SK-N-SH (cell line): ENCODE results near the gene KLRC1. TPM values are rescaled to one million over a fixed set of nuclear protein-coding genes. Genes with fewer than 3 reads are reported as not detected.

Source experiments
- CTCF ChIA-PET: fragments of 300-600, 350-600 bp; formaldehyde crosslinking; extraction: SDS; loops from one replicate; lab custom pipeline; 2021; lab: Yijun Ruan, JAX
- POLR2A ChIA-PET: fragments of 350-600 bp; sonication (Branson Sonifier 250); formaldehyde crosslinking; extraction: SDS; loops from one replicate; lab custom pipeline; 2020; ENCODE audit warnings: antibody characterized with exemption, inconsistent platforms; lab: Yijun Ruan, JAX
- DNase-seq: peaks from one replicate; pipeline ENCODE4 v3.0.0; 2012
- H2AFZ ChIP-seq: fragments of 200-600 bp; sonication (generic); 2 replicates; pipeline ENCODE4 v1.8.1; 2016; ENCODE audit warnings: antibody characterized with exemption, mild to moderate bottlenecking, low read depth
- H3F3A ChIP-seq: fragments of 200-600 bp; sonication (generic); replicated peaks from 2 replicates; pipeline ENCODE3; 2016; ENCODE audit warnings: antibody characterized with exemption, mild to moderate bottlenecking; ENCODE audit not compliant: insufficient read depth
- H3K27ac ChIP-seq, 2 experiments: fragments of 200-500 bp in 1 of 2; fragments of 200-600 bp in 1 of 2; sonication (Bioruptor generic) in 1 of 2; sonication (generic), shearing (Covaris generic) in 1 of 2; 2 replicates each; pipeline versions ENCODE4 v1.5.1 to v1.6.1; 2014 to 2016; ENCODE audit warnings: low read depth in 2 of 2, inconsistent platforms in 1 of 2, low read length in 1 of 2, mild to moderate bottlenecking in 1 of 2, mixed read lengths in 1 of 2
- H3K27me3 ChIP-seq: fragments of 200-600 bp; sonication (generic), shearing (Covaris generic); 2 replicates; pipeline ENCODE4 v1.6.1; 2016; ENCODE audit warnings: mixed run types; ENCODE audit not compliant: insufficient read depth
- H3K36me3 ChIP-seq, 2 experiments: fragments of 200-500 bp in 1 of 2; fragments of 200-600 bp in 1 of 2; sonication (Bioruptor generic) in 1 of 2; sonication (generic) in 1 of 2; replicated peaks in 1 of 2; 2 replicates each; pipeline versions ENCODE3 to v1.5.1; 2014 to 2016; ENCODE audit warnings: low read length in 1 of 2, mild to moderate bottlenecking in 1 of 2; ENCODE audit not compliant: insufficient read depth in 2 of 2, control insufficient read depth in 1 of 2
- H3K4me1 ChIP-seq, 2 experiments: fragments of 200-500 bp in 1 of 2; fragments of 200-600 bp in 1 of 2; sonication (Bioruptor generic) in 1 of 2; sonication (generic), shearing (Covaris generic) in 1 of 2; 2 replicates each; pipeline versions ENCODE4 v1.5.1 to v1.6.1; 2014 to 2016; ENCODE audit warnings: low read depth in 1 of 2, low read length in 1 of 2, mixed run types in 1 of 2; ENCODE audit not compliant: insufficient read depth in 2 of 2, control insufficient read depth in 1 of 2
- H3K4me2 ChIP-seq: fragments of 200-600 bp; sonication (generic), shearing (Covaris generic); 2 replicates; pipeline ENCODE4 v1.6.1; 2017; ENCODE audit warnings: mixed run types
- H3K4me3 ChIP-seq, 2 experiments: fragments of 200-500 bp in 1 of 2; fragments of 200-600 bp in 1 of 2; sonication (Bioruptor generic) in 1 of 2; sonication (generic), shearing (Covaris generic) in 1 of 2; 2 replicates each; pipeline versions ENCODE4 v1.5.1 to v1.8.1; 2014 to 2016; ENCODE audit warnings: low read depth in 2 of 2, inconsistent platforms in 1 of 2, low read length in 1 of 2, mild to moderate bottlenecking in 1 of 2, mixed read lengths in 1 of 2, moderate library complexity in 1 of 2
- H3K79me2 ChIP-seq: fragments of 200-600 bp; sonication (generic); 2 replicates; pipeline ENCODE4 v1.8.1; 2017; ENCODE audit warnings: mild to moderate bottlenecking; ENCODE audit not compliant: insufficient read depth
- H3K9ac ChIP-seq: fragments of 200-600 bp; sonication (generic); 2 replicates; pipeline ENCODE4 v1.6.1; 2017; ENCODE audit warnings: mixed run types
- H3K9me2 ChIP-seq: fragments of 200-600 bp; sonication (generic); 2 replicates; pipeline ENCODE4 v1.6.1; 2017; ENCODE audit warnings: mixed run types
- H3K9me3 ChIP-seq: fragments of 200-600 bp; sonication (generic); 2 replicates; pipeline ENCODE4 v1.6.1; 2017; ENCODE audit warnings: mixed run types, mild to moderate bottlenecking, moderate library complexity
- H4K20me1 ChIP-seq: fragments of 200-600 bp; sonication (generic); 2 replicates; pipeline ENCODE4 v1.6.1; 2017; ENCODE audit warnings: mild to moderate bottlenecking, mixed run types; ENCODE audit not compliant: insufficient read depth
- CHD2 ChIP-seq: fragments of 150-350 bp; IDR thresholded peaks from 2 replicates; pipeline ENCODE4 v1.6.1; 2018; ENCODE audit warnings: low read length; ENCODE audit not compliant: partially characterized antibody
- ELF1 ChIP-seq: IDR thresholded peaks from 2 replicates; pipeline ENCODE4 v1.4.0; 2012
- FOSL2 ChIP-seq: IDR thresholded peaks from 2 replicates; pipeline ENCODE4 v1.4.0; 2012; ENCODE audit warnings: low read depth, mild to moderate bottlenecking, moderate library complexity, borderline replicate concordance
- FOXJ3 ChIP-seq: sonication (generic); formaldehyde crosslinking; IDR thresholded peaks from 2 replicates; pipeline ENCODE4 v1.5.1; 2020; ENCODE audit warnings: mild to moderate bottlenecking, missing genetic modification reagents
- FOXM1 ChIP-seq: IDR thresholded peaks from 2 replicates; pipeline ENCODE4 v1.4.0; 2012; ENCODE audit warnings: low read depth, mild to moderate bottlenecking
- GABPA ChIP-seq: IDR thresholded peaks from 2 replicates; pipeline ENCODE4 v1.4.0; 2012; ENCODE audit warnings: low read depth, mild to moderate bottlenecking
- GATA2 ChIP-seq: sonication (generic); formaldehyde crosslinking; IDR thresholded peaks from 2 replicates; pipeline ENCODE4 v1.5.0; 2020; ENCODE audit warnings: mild to moderate bottlenecking, missing genetic modification reagents
- MAX ChIP-seq: IDR thresholded peaks from 2 replicates; pipeline ENCODE4 v1.4.0; 2012; ENCODE audit warnings: low read depth
- MEF2A ChIP-seq: IDR thresholded peaks from 2 replicates; pipeline ENCODE4 v1.4.0; 2012; ENCODE audit warnings: low read depth, borderline replicate concordance
- MXI1 ChIP-seq: IDR thresholded peaks from 2 replicates; pipeline ENCODE4 v1.6.1; 2012; ENCODE audit warnings: mild to moderate bottlenecking, low read depth, low read length, improper control_type of control experiment
- NRF1 ChIP-seq: IDR thresholded peaks from 2 replicates; pipeline ENCODE4 v1.6.1; 2012; ENCODE audit warnings: low read depth, mild to moderate bottlenecking, low read length
- PBX3 ChIP-seq: IDR thresholded peaks from 2 replicates; pipeline ENCODE4; 2012
- POLR2AphosphoS5 ChIP-seq: IDR thresholded peaks from 2 replicates; pipeline ENCODE4 v1.6.1; 2012; ENCODE audit warnings: low read depth, low read length
- RAD21 ChIP-seq: IDR thresholded peaks from 2 replicates; pipeline ENCODE4 v1.6.1; 2012; ENCODE audit warnings: mild to moderate bottlenecking, low read length
- RCOR1 ChIP-seq: fragments of 150-350 bp; IDR thresholded peaks from 2 replicates; pipeline ENCODE4 v1.6.1; 2017; ENCODE audit warnings: antibody characterized with exemption, low read length
- REST ChIP-seq: IDR thresholded peaks from 2 replicates; pipeline ENCODE4 v1.6.1; 2012; ENCODE audit warnings: mild to moderate bottlenecking, low read depth, low read length, moderate library complexity
- RFX5 ChIP-seq: IDR thresholded peaks from 2 replicates; pipeline ENCODE4 v1.6.1; 2012; ENCODE audit warnings: mild to moderate bottlenecking, improper control_type of control experiment, low read length
- SIN3A ChIP-seq: IDR thresholded peaks from 2 replicates; pipeline ENCODE4 v1.6.1; 2012; ENCODE audit warnings: low read depth, mild to moderate bottlenecking, low read length, moderate library complexity, borderline replicate concordance
- SMC3 ChIP-seq: IDR thresholded peaks from 2 replicates; pipeline ENCODE4 v1.6.1; 2012; ENCODE audit warnings: low read depth, low read length, improper control_type of control experiment
- TCF12 ChIP-seq: IDR thresholded peaks from 2 replicates; pipeline ENCODE4 v1.4.0; 2012
- USF1 ChIP-seq: IDR thresholded peaks from 2 replicates; pipeline ENCODE4 v1.4.0; 2012; ENCODE audit warnings: low read depth, borderline replicate concordance
- YY1 ChIP-seq: IDR thresholded peaks from 2 replicates; pipeline ENCODE4 v1.4.0; 2012; ENCODE audit warnings: low read depth, mild to moderate bottlenecking
- ZBTB33 ChIP-seq: IDR thresholded peaks from 2 replicates; pipeline ENCODE4 v1.4.0; 2012; ENCODE audit warnings: low read depth, borderline replicate concordance
- WGBS: methylation state at CpG from one replicate; pipeline ENCODE4 v1.1.6; 2017; ENCODE audit warnings: low lambda C conversion rate; 5-methylcytosine and 5-hydroxymethylcytosine counted together
- polyA plus RNA-seq, 3 experiments: library from polyadenylated mRNA; depleted of rRNA; stranded (reverse); fragments of >200 nt; gene quantifications; 2 replicates each; pipeline ENCODE4 v1.2.3, GENCODE V29; 2012

KLRC1 gene
- polyA plus RNA-seq, 1 of the 3 experiments (the other 2 are of a cell fraction): not detected

- ChIA-PET POLR2A (no interaction called here), CTCF (no interaction called here)
- no peak for TF ChIP-seq TCF12
- TF ChIP-seq NRF1: no peak
- no peak for TF ChIP-seq FOXM1
- no peak for TF ChIP-seq MEF2A
- no peak for TF ChIP-seq GATA2
- TF ChIP-seq SIN3A: no peak
- no peak for TF ChIP-seq FOXJ3 (CRISPR knock-in tag)
- no peak for TF ChIP-seq PBX3
- TF ChIP-seq REST: no peak
- TF ChIP-seq RFX5: no peak
- no peak for TF ChIP-seq SMC3
- TF ChIP-seq ELF1: no peak
- TF ChIP-seq MAX: no peak
- Histone ChIP-seq H3K9me2 (no peaks in the 10 kb centered on the region), H3K4me3 (no peak within 1 kb of the TSS), H3F3A (no peaks in the 10 kb centered on the region), H3K9ac (no peak within 1 kb of the TSS), H3K9me3 (no peaks in the 10 kb centered on the region), H2AFZ (no peak within 1 kb of the TSS), H3K36me3 (no peaks in the 10 kb centered on the region), H3K4me1 (no peaks in the 10 kb centered on the region), H3K27ac (no peak within 1 kb of the TSS), H3K79me2 (no peaks in the 10 kb centered on the region), H4K20me1 (no peaks in the 10 kb centered on the region), H3K4me2 (no peak within 1 kb of the TSS), H3K27me3 (no peaks in the 10 kb centered on the region; the same call in 1 of the 2 replicates)
- 0% methylated on average over 1 of the region's 1 CpG for WGBS
- no peak for DNase-seq
Observed at GRCh38 chr12:10409392-10409791, 43.8 kb downstream of the KLRC1 start, which contains the start of gene KLRC4. Gene KLRC4, minus strand, starts transcription at chr12:10409757. Its CDS starts 182 bp downstream, at chr12:10409575.

GRCh38 chr12:10408842-10409241 lies 44.3 kb downstream of the KLRC1 start:
- Histone ChIP-seq H4K20me1 (no peaks in the 10 kb centered on the region), H3K36me3 (no peaks in the 10 kb centered on the region), H3F3A (no peaks in the 10 kb centered on the region), H2AFZ (no peak overlapping the region), H3K9me2 (no peaks in the 10 kb centered on the region), H3K4me3 (no peak overlapping the region), H3K79me2 (no peaks in the 10 kb centered on the region), H3K9ac (no peak overlapping the region), H3K9me3 (no peaks in the 10 kb centered on the region), H3K27me3 (no peaks in the 10 kb centered on the region; the same call in 1 of the 2 replicates), H3K4me2 (no peak overlapping the region), H3K27ac (no peak overlapping the region), H3K4me1 (no peaks in the 10 kb centered on the region)
- ChIA-PET POLR2A (no interaction called here), CTCF (no interaction called here)
- DNase-seq: no peak
- WGBS: 19% methylated on average over 3 of the region's 3 CpGs
- TF ChIP-seq USF1 (no peak), RAD21 (no peak), MXI1 (no peak), FOSL2 (no peak), RFX5 (no peak), CHD2 (no peak), POLR2AphosphoS5 (no peak), RCOR1 (no peak), YY1 (no peak), GABPA (no peak), ZBTB33 (no peak)
